ENCODE data around the gene ZNF687.
A peak's percentile ranks its signal among the peaks of the same experiment; 100 is the strongest.

ZNF687 gene

DNA sequence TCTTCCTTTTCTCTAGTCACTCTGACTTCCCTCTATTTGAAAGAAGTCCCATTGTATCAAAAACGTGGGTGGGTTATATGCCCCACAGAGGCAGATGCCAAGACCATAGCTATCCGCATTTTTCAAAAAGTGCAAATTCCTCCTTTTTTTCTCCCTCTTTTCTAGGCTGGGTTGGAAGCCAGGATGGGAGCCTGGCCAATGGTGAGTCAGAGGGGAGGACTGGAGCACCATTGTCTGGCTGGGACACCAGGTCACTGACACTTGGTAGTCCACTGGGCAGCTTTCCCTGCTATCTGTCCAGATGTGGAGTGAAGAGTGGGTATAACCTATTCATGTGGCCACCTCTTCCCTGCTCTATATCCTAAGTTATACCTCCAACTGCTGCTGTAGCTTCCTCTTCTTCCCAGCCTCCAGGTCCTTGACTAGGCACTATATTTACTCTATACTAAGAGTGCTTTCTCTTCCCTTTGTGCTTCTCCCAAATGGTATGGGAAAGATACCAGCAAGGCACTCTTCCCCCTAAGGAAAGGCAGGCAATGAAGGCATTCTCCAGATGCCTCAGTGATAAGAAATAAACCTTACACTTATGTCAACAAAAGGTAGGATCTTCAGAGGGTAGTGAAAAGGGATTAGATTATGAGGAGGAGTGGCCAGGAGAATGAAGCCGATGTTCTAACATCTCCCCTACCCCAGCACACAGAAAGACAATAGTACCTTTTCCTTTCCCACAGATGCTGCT is 32.2 kb downstream of the ZNF687 start:
- no peak for DNase-seq

DNA sequence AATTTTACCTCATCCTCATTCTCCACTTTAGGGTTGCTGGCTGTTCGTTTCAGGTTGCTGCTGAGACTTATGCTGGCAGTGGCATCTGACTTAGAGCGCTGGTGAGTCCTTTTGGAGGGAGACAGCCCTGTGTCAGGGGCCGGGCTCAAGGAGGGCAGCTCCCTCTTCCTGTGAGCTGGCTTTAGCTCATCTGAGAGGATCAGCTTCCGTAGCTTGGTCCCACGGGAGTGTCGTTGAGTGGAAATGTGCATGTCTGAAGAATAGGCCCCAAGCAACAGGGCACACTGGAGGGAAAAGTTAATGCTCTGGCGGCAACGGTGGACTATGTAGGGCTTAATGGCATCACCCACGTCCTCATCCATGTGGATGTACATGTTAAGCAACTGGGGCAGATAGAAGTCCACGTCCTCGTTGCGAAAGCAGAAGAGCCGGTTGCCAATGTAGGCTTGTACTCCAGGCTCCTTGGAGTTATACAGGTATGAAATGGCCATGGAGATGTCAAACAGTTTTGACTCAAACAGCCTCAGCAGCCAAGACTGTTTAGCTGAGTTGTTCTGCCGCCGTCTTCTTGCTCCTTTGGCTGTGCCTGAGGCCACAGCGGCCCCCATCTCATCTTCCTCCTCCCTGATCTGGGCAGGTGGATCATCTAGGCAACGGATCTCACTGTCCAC is 33.6 kb downstream of the ZNF687 start:
- no peak for DNase-seq

- no peak for DNase-seq
Observed at GRCh38 chr1:151318975-151319374, 36.9 kb downstream of the ZNF687 start.

GRCh38 chr1:151324390-151324930 is 42.4 kb downstream of the ZNF687 start:
- no peak for DNase-seq

DNA sequence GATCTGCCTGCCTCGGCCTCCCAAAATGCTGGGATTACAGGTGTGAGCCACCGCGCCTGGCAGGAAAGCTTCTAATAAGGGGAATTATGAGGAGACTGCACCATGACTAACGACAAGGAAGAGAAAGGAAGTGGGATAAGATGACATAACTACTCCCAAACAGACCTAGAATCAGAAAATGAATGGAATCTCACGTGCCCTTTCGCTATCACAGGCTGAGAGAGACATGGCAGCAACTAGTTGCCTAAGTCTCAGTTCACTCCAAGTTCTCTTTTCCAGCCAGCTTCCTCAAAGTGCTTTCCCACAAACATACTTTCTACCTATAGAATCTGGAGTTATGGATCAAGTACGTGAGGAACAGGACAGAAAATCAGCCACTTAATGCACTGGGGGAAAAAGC is 43.1 kb downstream of the ZNF687 start:
- no peak for DNase-seq

GRCh38 chr1:151325646-151326429 is 43.7 kb downstream of the ZNF687 start:
- peak; percentile 33 for DNase-seq

GRCh38 chr1:151326619-151327222 is 44.6 kb downstream of the ZNF687 start:
- peak; percentile 66 for DNase-seq

DNA sequence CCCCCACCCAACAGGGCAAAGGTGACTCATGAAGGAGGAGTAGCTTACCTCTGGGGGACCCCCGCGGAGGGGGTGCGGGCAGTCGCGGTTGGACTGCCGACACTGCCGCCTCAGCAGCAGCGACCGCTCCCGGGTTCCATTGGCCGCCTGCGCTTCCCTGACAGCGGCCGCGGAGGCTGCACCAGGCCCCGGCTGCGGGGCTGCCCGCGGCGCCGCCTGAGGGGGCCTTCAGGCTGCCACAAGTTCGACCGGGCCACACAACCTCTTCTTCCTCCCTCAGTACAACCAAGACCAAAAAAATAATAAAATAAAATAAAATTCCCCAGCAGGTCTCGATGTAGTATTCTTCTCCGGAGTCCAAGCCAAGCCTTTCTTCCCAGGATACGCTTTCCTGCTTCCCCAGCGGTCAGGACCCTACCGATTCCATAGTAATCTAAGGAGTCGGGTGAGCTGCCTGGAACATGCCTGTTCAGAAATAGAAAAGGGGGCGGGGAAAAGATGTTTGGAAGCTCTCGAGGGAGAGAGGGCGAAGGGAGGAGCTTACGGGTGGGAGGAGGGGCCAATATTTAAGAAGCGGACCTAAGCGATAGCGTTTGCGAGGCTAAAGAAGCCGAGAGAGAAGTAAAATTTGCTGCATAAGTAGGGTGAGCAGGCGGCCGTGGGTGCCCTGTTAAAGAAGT is 45.3 kb downstream of the ZNF687 start, which contains the start of gene PI4KB:
TSS of gene PI4KB (minus strand) at position 194 of the 680 bp plus-strand sequence. CDS start 10,935 bp downstream, outside the sequence.
- DNase-seq = peak; percentile 98

- no peak for DNase-seq
Observed at GRCh38 chr1:151327903-151328674, 46.0 kb downstream of the ZNF687 start.

GRCh38 chr1:151334822-151335221 is 52.7 kb downstream of the ZNF687 start:
- no peak for DNase-seq

- no peak for DNase-seq
Observed at GRCh38 chr1:151336556-151336955, 54.5 kb downstream of the ZNF687 start.

DNA sequence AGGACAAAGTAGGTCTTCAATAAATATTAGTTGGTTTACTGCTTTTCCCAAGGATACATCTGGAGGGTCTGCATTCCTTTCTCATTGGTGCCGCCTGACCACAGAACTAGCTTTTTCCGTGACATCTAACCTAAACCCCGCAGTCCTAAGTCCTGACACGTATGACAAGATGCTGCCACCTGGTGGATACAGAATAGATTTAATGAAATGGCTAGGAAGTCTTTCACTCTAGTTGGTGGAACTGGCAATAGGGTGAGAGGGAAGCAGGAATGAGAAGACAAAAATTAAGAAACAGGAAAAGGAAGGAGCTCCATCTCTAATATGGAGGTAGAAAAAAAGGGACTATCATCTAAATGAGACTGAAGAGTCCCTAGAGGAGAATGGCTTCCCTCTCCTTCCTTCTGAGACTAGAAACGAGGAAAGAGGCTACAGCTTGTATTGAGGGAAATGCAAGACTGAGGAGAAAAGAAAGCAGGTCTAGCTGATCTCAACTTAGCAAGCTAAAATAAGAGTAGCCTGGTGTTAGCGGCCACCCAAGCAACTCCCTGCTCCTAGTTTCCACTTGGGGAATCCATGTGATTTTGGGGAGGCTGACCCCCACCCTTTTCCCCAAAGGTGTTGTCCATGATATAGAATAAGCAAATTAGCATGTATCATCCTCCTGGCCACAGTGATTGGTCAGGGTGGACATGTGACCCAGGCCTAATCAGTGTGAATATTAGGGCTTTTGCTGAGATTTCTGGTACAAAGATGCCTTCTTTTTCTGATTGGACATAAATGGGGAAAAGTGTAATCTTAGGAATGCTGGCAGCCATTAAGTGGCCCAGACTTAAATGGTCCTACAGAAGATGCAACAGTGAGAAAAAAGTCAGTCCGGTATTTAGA is 59.0 kb downstream of the ZNF687 start:
- peak; percentile 80 for DNase-seq
